WTC11 (cell line): ENCODE results near the gene XPR1.

Experiments used
- CREB1 ChIP-seq: sonication (generic); formaldehyde crosslinking; IDR thresholded peaks from 2 replicates; pipeline ENCODE4 v1.8.0; 2023; ENCODE audit warnings: mild to moderate bottlenecking, missing genetic modification reagents
- ELF4 ChIP-seq: sonication (generic); formaldehyde crosslinking; IDR thresholded peaks from 2 replicates; pipeline ENCODE4 v1.8.1; 2022; ENCODE audit warnings: low read depth, mild to moderate bottlenecking, moderate library complexity, missing genetic modification reagents
- ESRRA ChIP-seq: sonication (generic); formaldehyde crosslinking; IDR thresholded peaks from 2 replicates; pipeline ENCODE4 v1.8.1; 2022; ENCODE audit warnings: mild to moderate bottlenecking, missing genetic modification reagents, borderline replicate concordance
- TEAD4 ChIP-seq: sonication (generic); formaldehyde crosslinking; IDR thresholded peaks from 2 replicates; pipeline ENCODE4 v1.8.0; 2022; ENCODE audit warnings: mild to moderate bottlenecking, missing genetic modification reagents
- ZNF138 ChIP-seq: sonication (generic); formaldehyde crosslinking; conservative IDR thresholded peaks from 2 replicates; pipeline ENCODE4 v1.8.1; 2022; ENCODE audit warnings: mild to moderate bottlenecking, moderate library complexity, missing genetic modification reagents
- TF ChIP-seq, protein P1 (sequence below): sonication (generic); formaldehyde crosslinking; IDR thresholded peaks from 2 replicates; pipeline ENCODE4 v1.8.0; 2022; ENCODE audit warnings: mild to moderate bottlenecking, missing genetic modification reagents
- TF ChIP-seq, protein P2 (sequence below): sonication (generic); formaldehyde crosslinking; IDR thresholded peaks from 2 replicates; pipeline ENCODE4 v1.8.1; 2023; ENCODE audit warnings: mild to moderate bottlenecking, missing genetic modification reagents, moderate library complexity
- TF ChIP-seq, protein P3 (sequence below): sonication (generic); formaldehyde crosslinking; IDR thresholded peaks from 2 replicates; pipeline ENCODE4 v1.8.1; 2023; ENCODE audit warnings: mild to moderate bottlenecking, moderate library complexity, missing genetic modification reagents

DNA sequence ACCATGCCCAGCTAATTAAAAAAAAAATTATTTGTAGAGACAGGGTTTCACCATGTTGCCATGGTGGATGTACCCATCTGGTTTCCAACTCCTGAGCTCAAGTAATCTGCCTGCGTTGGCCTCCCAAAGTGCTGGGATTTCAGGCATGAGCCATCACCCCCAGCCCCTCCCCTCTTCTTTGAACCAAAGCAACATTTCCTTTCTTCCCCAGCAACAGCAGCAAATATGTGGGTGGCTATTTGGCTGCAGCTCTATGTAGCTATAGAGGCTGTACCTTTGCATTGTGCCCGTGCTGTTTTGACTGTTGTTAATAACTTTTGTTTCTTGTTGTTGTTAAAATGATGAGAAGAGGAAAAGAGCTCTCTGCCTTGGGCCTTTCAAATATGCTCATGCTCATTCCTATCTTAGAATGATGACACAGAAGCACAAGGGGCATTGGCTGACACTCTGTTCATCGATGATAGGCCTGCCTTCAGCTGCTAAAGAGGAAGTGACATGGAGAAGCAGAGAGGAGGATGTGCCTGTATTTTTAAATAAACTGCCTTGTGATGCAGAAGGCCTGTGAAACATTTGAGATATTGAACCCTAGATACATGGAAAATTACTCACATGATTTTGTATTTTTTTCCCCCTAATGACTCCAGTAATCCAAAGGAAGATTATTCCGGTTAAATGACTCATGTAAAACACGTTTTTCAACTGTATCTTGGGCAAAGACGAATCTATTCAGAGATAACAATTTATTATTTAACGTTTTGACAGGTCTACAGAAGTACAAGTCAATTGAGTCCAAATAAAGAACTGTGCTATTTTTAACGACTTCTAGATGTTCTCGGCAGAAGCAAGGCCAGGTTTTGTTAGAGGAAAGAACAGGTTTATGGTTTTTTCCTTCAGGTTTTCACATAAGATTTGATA, 20.5 kb upstream of the XPR1 start:
- TF ChIP-seq TEAD4 (CRISPR knock-in tag), result no peak
- no peak for TF ChIP-seq ELF4 (CRISPR knock-in tag)
- no peak for TF ChIP-seq ESRRA
- TF ChIP-seq, protein P1, sequence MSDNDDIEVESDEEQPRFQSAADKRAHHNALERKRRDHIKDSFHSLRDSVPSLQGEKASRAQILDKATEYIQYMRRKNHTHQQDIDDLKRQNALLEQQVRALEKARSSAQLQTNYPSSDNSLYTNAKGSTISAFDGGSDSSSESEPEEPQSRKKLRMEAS (CRISPR knock-in tag), result no peak
- no peak for TF ChIP-seq ZNF138 (CRISPR knock-in tag)
- TF ChIP-seq, protein P2, sequence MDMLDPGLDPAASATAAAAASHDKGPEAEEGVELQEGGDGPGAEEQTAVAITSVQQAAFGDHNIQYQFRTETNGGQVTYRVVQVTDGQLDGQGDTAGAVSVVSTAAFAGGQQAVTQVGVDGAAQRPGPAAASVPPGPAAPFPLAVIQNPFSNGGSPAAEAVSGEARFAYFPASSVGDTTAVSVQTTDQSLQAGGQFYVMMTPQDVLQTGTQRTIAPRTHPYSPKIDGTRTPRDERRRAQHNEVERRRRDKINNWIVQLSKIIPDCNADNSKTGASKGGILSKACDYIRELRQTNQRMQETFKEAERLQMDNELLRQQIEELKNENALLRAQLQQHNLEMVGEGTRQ (CRISPR knock-in tag), result no peak
- TF ChIP-seq, protein P3, sequence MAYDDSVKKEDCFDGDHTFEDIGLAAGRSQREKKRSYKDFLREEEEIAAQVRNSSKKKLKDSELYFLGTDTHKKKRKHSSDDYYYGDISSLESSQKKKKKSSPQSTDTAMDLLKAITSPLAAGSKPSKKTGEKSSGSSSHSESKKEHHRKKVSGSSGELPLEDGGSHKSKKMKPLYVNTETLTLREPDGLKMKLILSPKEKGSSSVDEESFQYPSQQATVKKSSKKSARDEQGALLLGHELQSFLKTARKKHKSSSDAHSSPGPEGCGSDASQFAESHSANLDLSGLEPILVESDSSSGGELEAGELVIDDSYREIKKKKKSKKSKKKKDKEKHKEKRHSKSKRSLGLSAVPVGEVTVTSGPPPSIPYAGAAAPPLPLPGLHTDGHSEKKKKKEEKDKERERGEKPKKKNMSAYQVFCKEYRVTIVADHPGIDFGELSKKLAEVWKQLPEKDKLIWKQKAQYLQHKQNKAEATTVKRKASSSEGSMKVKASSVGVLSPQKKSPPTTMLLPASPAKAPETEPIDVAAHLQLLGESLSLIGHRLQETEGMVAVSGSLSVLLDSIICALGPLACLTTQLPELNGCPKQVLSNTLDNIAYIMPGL (CRISPR knock-in tag), result no peak
- no peak for TF ChIP-seq CREB1 (CRISPR knock-in tag)
